ENCODE results near the gene MICA.
"Not testable (repeated sequence)": the region's sequence is repeated elsewhere in the genome, so short reads cannot be mapped to it uniquely, and the experiment has no call there.

GRCh38 chr6:31374118-31374517 lies 29.3 kb upstream of the MICA start:
- not testable (repeated sequence) for TF ChIP-seq POLR2A, CTCF (IDR thresholded peaks at IDR 0.05)
